Mononuclear cell (primary cell): ENCODE data around the gene TESK2. TPM values are rescaled to one million over a fixed set of nuclear protein-coding genes. Genes with fewer than 3 reads are reported as not detected.

Experiments
- H3K27me3 ChIP-seq: 2 replicates; pipeline ENCODE4 v1.6.0; 2011; ENCODE audit warnings: low read length, control low read depth; ENCODE audit not compliant: insufficient read depth
- H3K4me1 ChIP-seq: 2 replicates; pipeline ENCODE4 v1.5.1; 2011; ENCODE audit warnings: mild to moderate bottlenecking, low read length, control low read depth; ENCODE audit not compliant: insufficient read depth
- H3K4me3 ChIP-seq: 2 replicates; pipeline ENCODE4 v1.5.1; 2011; ENCODE audit warnings: mild to moderate bottlenecking, low read length, moderate library complexity
- H3K9me3 ChIP-seq: 2 replicates; pipeline ENCODE4 v1.5.1; 2011; ENCODE audit warnings: low read depth, mild to moderate bottlenecking, control low read depth, low read length
- total RNA-seq: library from RNA; depleted of rRNA; stranded (reverse); fragments of >200 nt; gene quantifications from one replicate; pipeline ENCODE4 v1.2.3, GENCODE V29; 2012

TESK2 gene
- total RNA-seq, 1 donor: 4.0 TPM

GRCh38 chr1:45455162-45455561 lies 35.8 kb downstream of the TESK2 start:
- H3K27me3 ChIP-seq: no peaks in the 10 kb centered on the region
- no peak overlapping the region for H3K4me3 ChIP-seq
- no peaks in the 10 kb centered on the region for H3K9me3 ChIP-seq

GRCh38 chr1:45454464-45454863 lies 36.5 kb downstream of the TESK2 start:
- H3K4me1 ChIP-seq: no peaks in the 10 kb centered on the region
- H3K27me3 ChIP-seq: no peaks in the 10 kb centered on the region
- H3K4me3 ChIP-seq: no peak overlapping the region
- no peaks in the 10 kb centered on the region for H3K9me3 ChIP-seq

More at GRCh38 chr1:45455162-45455561, 35.8 kb downstream of the TESK2 start:
- H3K4me1 ChIP-seq: no peaks in the 10 kb centered on the region

- Histone ChIP-seq H3K27me3 (no peaks in the 10 kb centered on the region), H3K4me1 (no peaks in the 10 kb centered on the region), H3K4me3 (no peak overlapping the region), H3K9me3 (no peaks in the 10 kb centered on the region)
Measured at GRCh38 chr1:45452503-45452902, 38.5 kb downstream of the TESK2 start.

GRCh38 chr1:45448357-45448756 lies 42.6 kb downstream of the TESK2 start:
- Histone ChIP-seq H3K4me1 (no peaks in the 10 kb centered on the region), H3K4me3 (no peak overlapping the region), H3K27me3 (no peaks in the 10 kb centered on the region), H3K9me3 (no peaks in the 10 kb centered on the region)

GRCh38 chr1:45446950-45447672 lies 43.9 kb downstream of the TESK2 start:
- no peaks in the 10 kb centered on the region for H3K27me3 ChIP-seq
- H3K4me1 ChIP-seq: no peaks in the 10 kb centered on the region
- no peak overlapping the region for H3K4me3 ChIP-seq
- H3K9me3 ChIP-seq: no peaks in the 10 kb centered on the region

GRCh38 chr1:45446530-45446929 lies 44.4 kb downstream of the TESK2 start:
- Histone ChIP-seq H3K27me3 (no peaks in the 10 kb centered on the region), H3K9me3 (no peaks in the 10 kb centered on the region), H3K4me3 (no peak overlapping the region), H3K4me1 (no peaks in the 10 kb centered on the region)

- Histone ChIP-seq H3K4me3 (no peak overlapping the region), H3K4me1 (no peaks in the 10 kb centered on the region), H3K27me3 (no peaks in the 10 kb centered on the region), H3K9me3 (no peaks in the 10 kb centered on the region)
Measured at GRCh38 chr1:45444609-45445131, 46.3 kb downstream of the TESK2 start.

GRCh38 chr1:45443580-45444446 lies 47.1 kb downstream of the TESK2 start:
- no peak overlapping the region for H3K4me3 ChIP-seq
- no peaks in the 10 kb centered on the region for H3K27me3 ChIP-seq
- no peaks in the 10 kb centered on the region for H3K9me3 ChIP-seq
- no peaks in the 10 kb centered on the region for H3K4me1 ChIP-seq

GRCh38 chr1:45442272-45442671 lies 48.7 kb downstream of the TESK2 start:
- Histone ChIP-seq H3K9me3 (no peaks in the 10 kb centered on the region), H3K27me3 (no peaks in the 10 kb centered on the region), H3K4me1 (no peaks in the 10 kb centered on the region), H3K4me3 (no peak overlapping the region)

- Histone ChIP-seq H3K4me3 (no peak overlapping the region), H3K9me3 (no peaks in the 10 kb centered on the region), H3K4me1 (no peaks in the 10 kb centered on the region), H3K27me3 (no peaks in the 10 kb centered on the region)
Measured at GRCh38 chr1:45437323-45437722, 53.6 kb downstream of the TESK2 start.

GRCh38 chr1:45430490-45430889 lies 60.5 kb downstream of the TESK2 start:
- no peaks in the 10 kb centered on the region for H3K27me3 ChIP-seq
- peaks cover 9% of the 10 kb centered on the region for H3K4me1 ChIP-seq
- no peak overlapping the region for H3K4me3 ChIP-seq
- no peaks in the 10 kb centered on the region for H3K9me3 ChIP-seq

- H3K9me3 ChIP-seq: no peaks in the 10 kb centered on the region
- H3K27me3 ChIP-seq: no peaks in the 10 kb centered on the region
- no peak overlapping the region for H3K4me3 ChIP-seq
- H3K4me1 ChIP-seq: peaks cover 9% of the 10 kb centered on the region
Measured at GRCh38 chr1:45429561-45430159, 61.3 kb downstream of the TESK2 start.

- Histone ChIP-seq H3K4me3 (no peak overlapping the region), H3K9me3 (no peaks in the 10 kb centered on the region)
Measured at GRCh38 chr1:45423906-45424678, 66.9 kb downstream of the TESK2 start.

GRCh38 chr1:45421935-45422334 lies 69.0 kb downstream of the TESK2 start:
- H3K27me3 ChIP-seq: no peaks in the 10 kb centered on the region
- H3K4me1 ChIP-seq: no peaks in the 10 kb centered on the region
- H3K9me3 ChIP-seq: no peaks in the 10 kb centered on the region
- H3K4me3 ChIP-seq: no peak overlapping the region

More at GRCh38 chr1:45423906-45424678, 66.9 kb downstream of the TESK2 start:
- no peaks in the 10 kb centered on the region for H3K4me1 ChIP-seq
- H3K27me3 ChIP-seq: no peaks in the 10 kb centered on the region
